Lower lobe of right lung (tissue), 2 donors: Measurements from ENCODE around the gene GPC3. TPM values are rescaled to one million over a fixed set of nuclear protein-coding genes. Genes with fewer than 3 reads are reported as not detected.
"Not testable (repeated sequence)": the region's sequence is repeated elsewhere in the genome, so short reads cannot be mapped to it uniquely, and the experiment has no call there.

Source experiments
- ATAC-seq, 2 donors: fragments of 200-7000 bp; cut with Tn5 transposase; one replicate each; pipeline ENCODE4 v1.9.1; 2020 to 2022; ENCODE audit warnings: mild to moderate bottlenecking in 2 of 2, moderate library complexity in 2 of 2
- DNase-seq: peaks from one replicate; pipeline ENCODE4 v3.0.0-alpha.2; 2020
- H3K27ac ChIP-seq: fragments of 200-600 bp; one replicate; pipeline ENCODE4 v1.8.0; 2022
- H3K27me3 ChIP-seq: fragments of 200-600 bp; one replicate; pipeline ENCODE4 v1.8.0; 2022; ENCODE audit warnings: low read depth
- H3K36me3 ChIP-seq: fragments of 200-600 bp; one replicate; pipeline ENCODE4 v1.8.0; 2022; ENCODE audit warnings: mild to moderate bottlenecking
- H3K4me1 ChIP-seq: fragments of 200-600 bp; one replicate; pipeline ENCODE4 v1.8.0; 2022
- H3K4me3 ChIP-seq: fragments of 200-600 bp; one replicate; pipeline ENCODE4 v1.8.0; 2022; ENCODE audit warnings: mild to moderate bottlenecking
- H3K9me3 ChIP-seq: fragments of 200-600 bp; one replicate; pipeline ENCODE4 v1.8.0; 2022
- CTCF ChIP-seq: fragments of 200-600 bp; IDR thresholded peaks from one replicate; pipeline ENCODE4 v1.8.0; 2022; ENCODE audit warnings: antibody characterized with exemption, mild to moderate bottlenecking
- intact Hi-C: fragments of 100-400 bp; cut with DNase I; formaldehyde crosslinking; loops from one replicate; pipeline ENCODE4 v1.11.0; 2022
- total RNA-seq: library from RNA; stranded (reverse); fragmentation: NEBNext Ultra II Directional; extraction: Animal tissue kit (Norgen Biotek cat#: 25700); gene quantifications from one replicate; pipeline ENCODE4 v1.2.1, GENCODE V29; 2021
- donor health status: DM: no; HTN: yes; CAD: no; lungs with severe emphysema.

Gene GPC3
- total RNA-seq, 1 donor from 2014 or later = 50.2 TPM

DNA sequence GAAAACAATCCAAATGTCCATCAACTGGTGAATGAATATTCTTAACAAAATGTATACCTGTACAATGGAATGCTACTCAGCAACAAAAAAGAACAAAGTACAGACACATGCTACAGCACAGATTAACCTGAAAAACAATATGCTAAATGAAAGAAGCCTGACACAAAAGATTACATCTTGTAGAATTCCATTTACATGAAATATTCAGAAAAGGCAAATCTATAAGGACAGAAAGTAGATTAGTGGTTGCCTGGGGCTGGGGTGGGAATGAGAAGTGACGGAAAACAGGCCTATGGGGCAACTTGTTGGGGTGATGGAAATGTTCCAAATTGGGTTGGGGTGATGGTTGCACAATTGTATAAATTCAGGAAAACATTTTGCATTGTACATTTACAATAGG, 351.0 kb downstream of the GPC3 start:
- Histone ChIP-seq H3K36me3 (no peaks in the 10 kb centered on the region), H3K27ac (no peak overlapping the region), H3K4me3 (no peak overlapping the region), H3K27me3 (no peaks in the 10 kb centered on the region), H3K4me1 (no peaks in the 10 kb centered on the region), H3K9me3 (no peaks in the 10 kb centered on the region)
- ATAC-seq (no peak), DNase-seq (no peak)
- intact Hi-C loops = no loop called here
- TF ChIP-seq CTCF = no peak

- Histone ChIP-seq H3K4me1 (no peaks in the 10 kb centered on the region), H3K27me3 (no peaks in the 10 kb centered on the region), H3K9me3 (no peaks in the 10 kb centered on the region), H3K36me3 (no peaks in the 10 kb centered on the region), H3K27ac (no peak overlapping the region), H3K4me3 (no peak overlapping the region)
- intact Hi-C loops = no loop called here
- ATAC-seq (no peak), DNase-seq (no peak)
- TF ChIP-seq CTCF = no peak
These were observed 351.4 kb downstream of the GPC3 start for GRCh38 chrX:133633950-133634349.

- H3K4me1 ChIP-seq = no peaks in the 10 kb centered on the region
- no peak overlapping the region for H3K4me3 ChIP-seq
- H3K27me3 ChIP-seq = no peaks in the 10 kb centered on the region
- TF ChIP-seq CTCF = no peak
- no peak for DNase-seq
- intact Hi-C loops = no loop called here
- H3K9me3 ChIP-seq = no peaks in the 10 kb centered on the region
- no peak overlapping the region for H3K27ac ChIP-seq
- ATAC-seq = no peak
- no peaks in the 10 kb centered on the region for H3K36me3 ChIP-seq
These were observed 352.2 kb downstream of the GPC3 start for GRCh38 chrX:133633162-133633561.

- DNase-seq = no peak
- H3K27me3 ChIP-seq = no peaks in the 10 kb centered on the region
- no peak for ATAC-seq
- no peak for TF ChIP-seq CTCF
- no peaks in the 10 kb centered on the region for H3K9me3 ChIP-seq
- H3K36me3 ChIP-seq = no peaks in the 10 kb centered on the region
- intact Hi-C loops = no loop called here
- H3K4me3 ChIP-seq = no peak overlapping the region
- H3K4me1 ChIP-seq = no peaks in the 10 kb centered on the region
- H3K27ac ChIP-seq = no peak overlapping the region
These were observed 355.0 kb downstream of the GPC3 start for GRCh38 chrX:133630362-133630761.

DNA sequence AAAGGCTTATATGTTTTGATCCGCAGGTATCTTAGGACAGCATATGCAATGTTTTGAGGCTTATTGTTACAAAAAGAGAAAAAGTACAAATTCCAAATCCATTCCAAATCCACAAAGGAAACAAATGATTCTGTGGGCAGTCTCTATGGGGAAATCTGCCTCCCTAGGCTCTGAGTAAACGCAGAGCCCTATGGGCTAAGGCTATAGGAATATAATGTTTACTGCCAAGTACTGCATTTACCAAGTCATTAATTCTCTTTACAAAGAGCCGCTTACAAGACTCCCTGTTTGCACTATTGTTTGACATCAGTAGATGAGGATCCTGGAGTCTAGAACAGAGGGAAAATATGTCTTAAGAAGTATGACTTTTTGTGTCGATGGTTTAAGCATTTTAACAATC, 357.7 kb downstream of the GPC3 start:
- no peak for ATAC-seq
- Histone ChIP-seq H3K27me3 (no peaks in the 10 kb centered on the region), H3K9me3 (no peaks in the 10 kb centered on the region), H3K4me1 (no peaks in the 10 kb centered on the region), H3K36me3 (no peaks in the 10 kb centered on the region), H3K27ac (no peak overlapping the region), H3K4me3 (no peak overlapping the region)
- no peak for DNase-seq
- intact Hi-C loops = no loop called here
- no peak for TF ChIP-seq CTCF

DNA sequence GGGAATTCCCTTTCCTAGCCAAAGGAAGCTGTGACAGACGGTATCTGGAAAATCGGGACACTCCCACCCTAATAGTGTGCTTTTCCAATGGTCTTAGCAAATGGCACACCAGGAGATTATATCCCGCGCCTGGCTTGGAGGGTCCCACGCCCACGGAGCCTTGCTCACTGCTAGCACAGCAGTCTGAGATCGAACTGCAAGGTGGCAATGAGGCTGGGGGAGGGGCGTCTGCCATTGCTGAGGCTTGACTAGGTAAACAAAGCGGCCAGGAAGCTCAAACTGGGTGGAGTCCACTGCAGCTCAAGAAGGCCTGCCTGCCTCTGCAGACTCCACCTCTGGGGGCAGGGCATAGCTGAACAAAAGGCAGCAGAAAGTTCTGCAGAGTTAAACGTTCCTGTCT, 364.0 kb downstream of the GPC3 start:
- H3K27me3 ChIP-seq, intact Hi-C loops, H3K9me3 ChIP-seq, H3K4me1 ChIP-seq, DNase-seq, ATAC-seq, H3K36me3 ChIP-seq, H3K27ac ChIP-seq, H3K4me3 ChIP-seq: not testable (repeated sequence)
